ENCODE data around the gene SLBP. TPM values are rescaled to one million over a fixed set of nuclear protein-coding genes. Genes with fewer than 3 reads are reported as not detected.

Gene SLBP
- total RNA-seq, 4 donors from 2014 or later = 17.0 to 25.6 (median 21.0) TPM

DNA sequence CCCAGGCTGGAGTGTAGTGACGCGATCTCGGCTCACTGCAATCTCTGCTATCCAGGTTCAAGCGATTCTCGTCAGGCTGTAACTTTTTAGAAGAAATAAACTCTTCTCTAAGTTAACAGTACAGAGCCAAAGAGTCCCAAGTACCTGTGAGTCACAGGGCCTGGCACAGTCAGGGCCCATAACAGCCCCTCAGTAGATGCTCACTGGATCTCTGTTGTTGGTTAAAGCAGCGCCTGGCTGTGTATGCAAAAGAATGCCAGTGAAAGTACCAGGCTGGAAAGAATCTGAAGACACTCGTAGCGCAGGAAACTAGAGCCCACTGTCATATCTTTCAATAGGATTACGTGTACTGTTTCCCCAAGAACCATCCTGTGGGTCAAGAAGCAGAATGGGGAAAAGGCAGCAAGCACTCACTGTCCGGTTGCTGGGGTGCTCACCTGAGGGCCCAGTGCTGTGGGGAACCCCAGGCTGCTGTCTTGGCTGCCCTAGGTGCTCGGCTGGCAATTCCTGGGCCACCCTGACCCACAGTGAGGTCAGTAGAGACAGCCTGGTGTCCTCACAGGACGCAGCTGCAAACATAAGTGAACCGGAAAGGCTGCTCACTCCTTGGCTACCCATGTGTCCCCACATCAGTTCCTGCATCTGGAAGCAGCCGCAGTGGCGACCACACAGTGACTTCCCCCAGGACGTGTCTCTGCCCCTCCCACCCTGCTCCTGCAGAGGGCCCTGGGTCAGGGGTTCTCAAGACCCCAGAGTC is 3.1 kb upstream of the SLBP start:
- TF ChIP-seq, protein P1, sequence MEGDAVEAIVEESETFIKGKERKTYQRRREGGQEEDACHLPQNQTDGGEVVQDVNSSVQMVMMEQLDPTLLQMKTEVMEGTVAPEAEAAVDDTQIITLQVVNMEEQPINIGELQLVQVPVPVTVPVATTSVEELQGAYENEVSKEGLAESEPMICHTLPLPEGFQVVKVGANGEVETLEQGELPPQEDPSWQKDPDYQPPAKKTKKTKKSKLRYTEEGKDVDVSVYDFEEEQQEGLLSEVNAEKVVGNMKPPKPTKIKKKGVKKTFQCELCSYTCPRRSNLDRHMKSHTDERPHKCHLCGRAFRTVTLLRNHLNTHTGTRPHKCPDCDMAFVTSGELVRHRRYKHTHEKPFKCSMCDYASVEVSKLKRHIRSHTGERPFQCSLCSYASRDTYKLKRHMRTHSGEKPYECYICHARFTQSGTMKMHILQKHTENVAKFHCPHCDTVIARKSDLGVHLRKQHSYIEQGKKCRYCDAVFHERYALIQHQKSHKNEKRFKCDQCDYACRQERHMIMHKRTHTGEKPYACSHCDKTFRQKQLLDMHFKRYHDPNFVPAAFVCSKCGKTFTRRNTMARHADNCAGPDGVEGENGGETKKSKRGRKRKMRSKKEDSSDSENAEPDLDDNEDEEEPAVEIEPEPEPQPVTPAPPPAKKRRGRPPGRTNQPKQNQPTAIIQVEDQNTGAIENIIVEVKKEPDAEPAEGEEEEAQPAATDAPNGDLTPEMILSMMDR (IDR thresholded peaks at IDR 0.05 in 4 of 5, conservative IDR thresholded peaks at IDR 0.05 in 1 of 5) = no peak
- TF ChIP-seq POLR2A (IDR thresholded peaks at IDR 0.05) = no peak
- peak overlapping the region; percentile 7 to 96 (median 60) for H3K27ac ChIP-seq
- intact Hi-C loops (cut with DNase I; ENCODE audit: low total_unique reads) = no loop called here

DNA sequence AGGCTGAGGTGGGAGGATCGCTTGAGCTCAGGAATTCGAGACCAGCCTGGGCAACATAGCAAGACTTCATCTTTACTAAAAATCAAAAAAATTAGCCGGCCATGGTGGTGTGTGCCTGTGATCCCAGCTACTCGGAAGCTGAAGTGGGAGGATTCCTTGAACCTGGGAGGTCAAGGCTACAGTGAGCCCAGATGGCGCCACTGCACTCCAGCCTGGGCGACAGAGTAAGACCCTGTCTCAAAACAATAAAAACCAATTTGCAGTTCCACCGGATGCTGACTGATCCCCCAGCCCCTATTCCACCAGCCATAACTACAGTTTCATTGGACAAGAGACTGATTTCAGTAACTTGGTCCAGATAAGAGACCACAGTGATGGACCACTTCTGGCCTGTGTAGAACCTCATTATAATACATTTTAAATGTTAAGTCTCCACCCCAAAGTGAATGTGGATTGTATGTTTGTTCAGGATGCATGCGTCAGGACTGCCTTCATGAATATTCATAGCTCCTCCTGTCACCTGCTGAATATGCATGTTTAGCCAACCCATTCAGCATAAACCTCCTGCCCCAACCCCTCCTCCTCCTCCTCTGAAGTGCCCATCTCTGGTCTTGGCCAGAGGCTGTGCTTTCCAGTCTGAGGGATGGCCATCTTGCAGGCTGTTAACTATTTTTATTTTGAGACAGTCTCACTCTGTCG is 2.3 kb upstream of the SLBP start:
- intact Hi-C loops (cut with DNase I; ENCODE audit: low total_unique reads) = loop anchor here (5.0 kb wide), 1 partner anchor 143 kb away; the partner anchor contains the start of gene LETM1
- no peak for ATAC-seq
- in situ Hi-C loops (cut with MboI; ENCODE audit: low sequenced_read_pairs in 4 of 4) = no loop called here
- Histone ChIP-seq H3K4me3 (no peak overlapping the region), H3K27ac (peak overlapping the region; percentile 7 to 96 (median 60)), H3K36me3 (peaks cover 0 to 19% of the 10 kb centered on the region in 2 donors), H3K27me3 (no peaks in the 10 kb centered on the region), H3K9me3 (no peaks in the 10 kb centered on the region), H3K4me1 (peaks cover 30 to 34% of the 10 kb centered on the region in 2 donors)
- DNase-seq = no peak
- TF ChIP-seq POLR2A (IDR thresholded peaks at IDR 0.05) = no peak
- TF ChIP-seq, protein P1 (IDR thresholded peaks at IDR 0.05 in 4 of 5, conservative IDR thresholded peaks at IDR 0.05 in 1 of 5) = no peak

More for the DNA sequence above, 3.1 kb upstream of the SLBP start:
- no peaks in the 10 kb centered on the region for H3K27me3 ChIP-seq
- H3K9me3 ChIP-seq = no peaks in the 10 kb centered on the region
- DNase-seq (no peak), ATAC-seq (no peak)
- peaks cover 0 to 19% of the 10 kb centered on the region in 2 donors for H3K36me3 ChIP-seq
- no peak overlapping the region for H3K4me3 ChIP-seq
- H3K4me1 ChIP-seq = peaks cover 36 to 40% of the 10 kb centered on the region in 2 donors
- in situ Hi-C loops (cut with MboI; ENCODE audit: low sequenced_read_pairs in 4 of 4) = no loop called here

DNA sequence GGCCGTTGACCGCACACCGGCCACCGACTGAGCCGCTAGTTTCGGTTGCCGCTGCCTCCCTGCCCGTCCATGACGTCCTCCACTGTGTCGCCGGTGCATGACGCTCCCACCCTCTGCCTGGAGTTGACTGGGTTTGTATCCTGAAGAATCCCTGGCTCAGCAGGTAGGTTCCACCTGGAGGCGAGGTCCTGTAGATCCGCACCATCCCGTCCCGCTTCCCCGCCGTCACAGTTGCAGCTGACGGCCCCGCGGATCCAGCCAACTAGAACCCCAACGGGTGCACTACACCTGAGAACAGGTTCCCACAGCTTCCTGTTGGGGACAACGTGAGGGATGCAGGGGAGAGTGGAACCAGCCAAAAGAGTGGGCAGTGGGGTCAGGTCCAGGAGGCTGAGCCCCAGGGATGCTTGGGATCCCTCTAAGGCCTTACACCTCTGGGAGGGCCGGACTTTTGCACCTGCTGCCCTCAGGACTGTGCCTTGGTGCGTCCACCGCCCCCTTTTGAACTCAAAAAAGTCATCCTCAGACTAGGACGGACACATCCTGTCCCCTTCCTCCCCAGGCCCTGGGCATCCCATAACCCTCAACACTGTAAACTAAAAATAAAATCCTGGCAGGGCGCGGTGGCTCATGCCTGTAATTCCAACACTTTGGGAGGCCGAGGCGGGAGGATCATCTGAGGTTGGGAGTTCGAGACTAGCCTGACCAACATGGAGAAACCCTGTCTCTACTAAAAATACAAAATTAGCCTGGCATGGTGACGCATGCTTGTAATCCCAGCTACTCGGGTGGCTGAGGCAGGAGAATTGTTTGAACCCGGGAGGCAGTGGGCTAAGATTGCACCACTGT is 1.1 kb upstream of the SLBP start:
- H3K4me3 ChIP-seq = peak overlapping the region; percentile 66 to 77 (median 74)
- peaks cover 0 to 16% of the 10 kb centered on the region in 2 donors for H3K36me3 ChIP-seq
- DNase-seq (no peak), ATAC-seq (peak in 1 of 2 donors; percentile 5)
- TF ChIP-seq, protein P1 (IDR thresholded peaks at IDR 0.05 in 4 of 5, conservative IDR thresholded peaks at IDR 0.05 in 1 of 5) = no peak
- TF ChIP-seq POLR2A (IDR thresholded peaks at IDR 0.05) = no peak
- H3K4me1 ChIP-seq = peaks cover 21 to 25% of the 10 kb centered on the region in 2 donors
- in situ Hi-C loops (cut with MboI; ENCODE audit: low sequenced_read_pairs in 4 of 4) = no loop called here
- no peaks in the 10 kb centered on the region for H3K27me3 ChIP-seq
- H3K9me3 ChIP-seq = no peaks in the 10 kb centered on the region
- peak overlapping the region; percentile 91 to 96 (median 95) for H3K27ac ChIP-seq
- intact Hi-C loops (cut with DNase I; ENCODE audit: low total_unique reads) = loop anchor here (5.0 kb wide), 1 partner anchor 144 kb away; the partner anchor contains the start of gene LETM1

DNA sequence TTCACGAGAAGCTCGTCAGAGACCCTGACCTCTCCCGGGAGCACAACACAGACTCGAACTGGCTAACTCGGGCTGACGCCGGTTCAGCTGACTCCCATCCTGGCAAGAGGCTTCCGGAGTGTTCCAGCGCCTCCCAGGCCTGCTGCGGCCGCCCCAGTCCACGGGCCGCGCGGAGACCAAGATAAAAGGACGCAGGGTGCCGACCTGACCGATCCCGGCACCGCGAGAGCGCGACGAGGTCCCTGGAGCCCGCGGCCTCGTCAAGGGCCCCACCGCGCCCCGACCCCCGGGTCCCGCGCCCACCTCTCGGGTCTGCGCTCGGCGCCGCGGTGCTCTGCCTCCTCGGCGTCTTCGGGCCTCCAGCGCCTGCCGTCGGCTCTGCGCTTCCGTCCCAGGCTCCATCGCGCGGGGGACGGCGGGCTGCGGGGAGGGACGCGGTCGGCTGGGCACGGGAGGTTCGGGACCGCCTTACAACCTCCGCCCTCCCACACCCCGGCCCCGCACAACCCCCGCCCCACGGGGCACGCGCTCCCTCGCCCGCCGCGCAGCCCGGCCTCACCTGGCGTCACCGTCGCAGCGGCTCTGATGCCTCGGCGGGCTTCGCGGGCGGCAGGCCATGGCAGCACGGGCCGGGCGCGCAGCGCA is 426 bp downstream of the SLBP start:
- no peaks in the 10 kb centered on the region for H3K27me3 ChIP-seq
- H3K4me3 ChIP-seq = peak overlapping the region; percentile 66 to 77 (median 73)
- ATAC-seq (peak; percentile 41 to 53), DNase-seq (peak; percentile 33 to 55)
- in situ Hi-C loops (cut with MboI; ENCODE audit: low sequenced_read_pairs in 4 of 4) (no loop called here), intact Hi-C loops (cut with DNase I; ENCODE audit: low total_unique reads) (loop anchor here (1.0 to 5.0 kb wide), 4 partner anchors 10 to 160 kb away; partner anchors contain the start of genes FAM53A, LETM1, NSD2 and TACC3)
- peaks cover 18 to 25% of the 10 kb centered on the region in 2 donors for H3K4me1 ChIP-seq
- H3K36me3 ChIP-seq = peaks cover 0 to under 1% of the 10 kb centered on the region in 2 donors
- TF ChIP-seq, protein P1 (IDR thresholded peaks at IDR 0.05 in 4 of 5, conservative IDR thresholded peaks at IDR 0.05 in 1 of 5) = no peak
- no peak for TF ChIP-seq POLR2A (IDR thresholded peaks at IDR 0.05)
- peak overlapping the region; percentile 91 to 96 (median 95) for H3K27ac ChIP-seq
- H3K9me3 ChIP-seq = no peaks in the 10 kb centered on the region
